ENCODE measurements around the gene RBM28.

DNA sequence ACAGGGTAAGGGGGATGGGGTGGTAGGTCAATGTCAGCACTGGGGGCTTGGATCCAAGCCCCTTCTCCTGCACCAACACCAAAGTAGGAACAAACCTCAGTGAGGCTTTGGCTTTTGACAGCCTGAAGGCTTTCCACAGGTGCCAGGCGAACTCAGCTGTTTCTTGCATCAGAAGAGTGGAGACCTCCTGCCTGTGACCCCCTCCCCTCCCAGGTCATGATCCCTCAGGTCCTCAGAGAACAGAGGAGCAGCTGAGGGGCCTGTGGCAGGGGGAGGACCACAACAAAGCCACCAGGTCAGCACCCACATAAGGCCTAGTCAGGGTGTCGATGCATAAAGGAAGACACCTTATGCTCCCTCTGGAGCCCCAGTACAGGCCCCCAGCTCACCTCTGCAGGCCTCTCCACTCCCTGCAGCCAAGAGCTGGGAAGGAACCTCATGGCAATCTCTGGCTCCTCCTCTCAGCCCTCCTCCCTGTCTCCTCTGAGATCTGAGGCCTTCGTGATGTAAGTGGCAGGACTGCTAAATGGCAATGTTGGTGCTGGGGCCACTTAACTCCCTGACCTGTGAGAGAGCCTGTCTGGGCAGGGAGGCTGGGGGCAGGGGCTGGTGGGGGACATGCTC is 36.9 kb upstream of the RBM28 start:
- no peak for TF ChIP-seq CTCF (conservative IDR thresholded peaks at IDR 0.05; ENCODE audit: low read depth, low read length)
- no peak for TF ChIP-seq EZH2phosphoT487 (IDR thresholded peaks at IDR 0.05; ENCODE audit: borderline replicate concordance, low read length)
- no peak for TF ChIP-seq EZH2 (IDR thresholded peaks at IDR 0.05; ENCODE audit: low read length, unreplicated experiment)

All from PC-3 (cell line).